Activated CD4-positive, alpha-beta memory T cell treated with anti-CD3 and anti-CD28 coated beads, Interleukin-2, amount 10 ng/mL, durations not matched to agents 7 days and 5 days (primary cell): ENCODE measurements around the gene RNU6-9. TPM values are rescaled to one million over a fixed set of nuclear protein-coding genes. Genes with fewer than 3 reads are reported as not detected.

Experiments
- CTCF ChIA-PET: fragments of 350-600 bp; sonication (Branson Sonifier 250); formaldehyde crosslinking; loops from one replicate; lab custom pipeline; 2021; ENCODE audit warnings: antibody characterized with exemption, inconsistent platforms; lab: Charles Lee
- POLR2A ChIA-PET: fragments of 350-600 bp; sonication (Branson Sonifier 250); formaldehyde crosslinking; loops from one replicate; lab custom pipeline; 2021; ENCODE audit warnings: antibody characterized with exemption; lab: Charles Lee
- DNase-seq: peaks from one replicate; pipeline ENCODE4 v3.0.0-alpha.2; 2020
- H3K27ac Mint-ChIP-seq: one replicate; pipeline ENCODE4 v1.8.0; 2021; ENCODE audit warnings: mild to moderate bottlenecking, mixed read lengths
- H3K27me3 Mint-ChIP-seq: one replicate; pipeline ENCODE4 v1.8.0; 2021; ENCODE audit warnings: mixed read lengths
- H3K36me3 Mint-ChIP-seq: one replicate; pipeline ENCODE4 v1.8.0; 2021; ENCODE audit warnings: low read depth, mixed read lengths
- H3K4me1 Mint-ChIP-seq: one replicate; pipeline ENCODE4 v1.8.0; 2021; ENCODE audit warnings: mixed read lengths
- H3K4me3 Mint-ChIP-seq: one replicate; pipeline ENCODE4 v1.8.0; 2021; ENCODE audit warnings: mild to moderate bottlenecking, mixed read lengths
- H3K9me3 Mint-ChIP-seq: one replicate; pipeline ENCODE4 v1.8.0; 2021; ENCODE audit warnings: mixed read lengths
- total RNA-seq, 2 experiments: library from RNA; stranded (reverse); gene quantifications; one replicate each; pipeline ENCODE4 v1.2.3, GENCODE V29; 2021

Gene RNU6-9
- total RNA-seq, 2 experiments from 2014 or later, result not detected

- ChIA-PET POLR2A (interaction anchor here (0.6 kb wide), 1 partner anchor 26 kb away, joined by 4 read pairs; the partner anchor contains the start of genes MED16 and RNU6-9), CTCF (no interaction called here)
- H3K4me1 Mint-ChIP-seq, result peaks cover 24% of the 10 kb centered on the region
- no peaks in the 10 kb centered on the region for H3K9me3 Mint-ChIP-seq
- no peaks in the 10 kb centered on the region for H3K27me3 Mint-ChIP-seq
- H3K36me3 Mint-ChIP-seq, result peaks cover 21% of the 10 kb centered on the region
- no peak overlapping the region for H3K27ac Mint-ChIP-seq
- DNase-seq, result no peak
- no peak overlapping the region for H3K4me3 Mint-ChIP-seq
These were observed 25.9 kb upstream of the RNU6-9 start for GRCh38 chr19:867301-867793.

GRCh38 chr19:867855-868457 lies 25.3 kb upstream of the RNU6-9 start:
- no peak for DNase-seq
- peaks cover 22% of the 10 kb centered on the region for H3K4me1 Mint-ChIP-seq
- peaks cover 23% of the 10 kb centered on the region for H3K36me3 Mint-ChIP-seq
- POLR2A ChIA-PET, result no interaction called here
- no peak overlapping the region for H3K4me3 Mint-ChIP-seq
- H3K9me3 Mint-ChIP-seq, result no peaks in the 10 kb centered on the region
- H3K27ac Mint-ChIP-seq, result no peak overlapping the region
- H3K27me3 Mint-ChIP-seq, result no peaks in the 10 kb centered on the region
- CTCF ChIA-PET, result no interaction called here

GRCh38 chr19:868458-869244 lies 24.6 kb upstream of the RNU6-9 start:
- Mint-ChIP-seq H3K4me3 (no peak overlapping the region), H3K36me3 (peaks cover 23% of the 10 kb centered on the region), H3K27ac (no peak overlapping the region), H3K4me1 (peaks cover 16% of the 10 kb centered on the region), H3K9me3 (no peaks in the 10 kb centered on the region), H3K27me3 (no peaks in the 10 kb centered on the region)
- POLR2A ChIA-PET, result no interaction called here
- CTCF ChIA-PET, result no interaction called here
- no peak for DNase-seq

- no peak for DNase-seq
- ChIA-PET CTCF (no interaction called here), POLR2A (no interaction called here)
- Mint-ChIP-seq H3K27me3 (no peaks in the 10 kb centered on the region), H3K27ac (no peak overlapping the region), H3K4me1 (peaks cover 13% of the 10 kb centered on the region), H3K9me3 (no peaks in the 10 kb centered on the region), H3K4me3 (no peak overlapping the region), H3K36me3 (peaks cover 23% of the 10 kb centered on the region)
These were observed 23.8 kb upstream of the RNU6-9 start for GRCh38 chr19:869245-870177.

GRCh38 chr19:870314-870713 lies 23.0 kb upstream of the RNU6-9 start:
- Mint-ChIP-seq H3K27me3 (no peaks in the 10 kb centered on the region), H3K4me3 (no peak overlapping the region), H3K9me3 (no peaks in the 10 kb centered on the region), H3K27ac (peak overlapping the region; percentile 6), H3K4me1 (peaks cover 13% of the 10 kb centered on the region), H3K36me3 (peaks cover 23% of the 10 kb centered on the region)
- POLR2A ChIA-PET, result no interaction called here
- CTCF ChIA-PET, result no interaction called here
- no peak for DNase-seq

GRCh38 chr19:870963-871401 lies 22.3 kb upstream of the RNU6-9 start:
- Mint-ChIP-seq H3K4me1 (peaks cover 11% of the 10 kb centered on the region), H3K36me3 (peaks cover 23% of the 10 kb centered on the region), H3K4me3 (no peak overlapping the region), H3K9me3 (no peaks in the 10 kb centered on the region), H3K27me3 (no peaks in the 10 kb centered on the region), H3K27ac (no peak overlapping the region)
- DNase-seq, result no peak
- ChIA-PET CTCF (no interaction called here), POLR2A (no interaction called here)

GRCh38 chr19:871446-872265 lies 21.6 kb upstream of the RNU6-9 start:
- ChIA-PET POLR2A (interaction anchor here (0.8 to 2.6 kb wide), 7 partner anchors 8 to 403 kb away, joined by 3 to 16 read pairs (median 4); partner anchors contain the start of genes CIRBP, FAM174C, MED16 and RNU6-9), CTCF (interaction anchor here (0.6 to 1.1 kb wide), 2 partner anchors 8 to 125 kb away, joined by 3 to 8 read pairs; no protein-coding TSS in a partner anchor)
- H3K36me3 Mint-ChIP-seq, result peaks cover 23% of the 10 kb centered on the region
- H3K4me1 Mint-ChIP-seq, result peaks cover 11% of the 10 kb centered on the region
- no peak for DNase-seq
- H3K27ac Mint-ChIP-seq, result peak overlapping the region; percentile 89
- H3K27me3 Mint-ChIP-seq, result no peaks in the 10 kb centered on the region
- H3K9me3 Mint-ChIP-seq, result no peaks in the 10 kb centered on the region
- H3K4me3 Mint-ChIP-seq, result peak overlapping the region; percentile 71

GRCh38 chr19:872266-872951 lies 20.9 kb upstream of the RNU6-9 start:
- H3K4me3 Mint-ChIP-seq, result peak overlapping the region; percentile 71
- DNase-seq, result peak; percentile 91
- no peaks in the 10 kb centered on the region for H3K27me3 Mint-ChIP-seq
- peak overlapping the region; percentile 89 for H3K27ac Mint-ChIP-seq
- CTCF ChIA-PET, result interaction anchor here (0.6 to 1.1 kb wide), 3 partner anchors 8 to 126 kb away, joined by 3 to 8 read pairs (median 3); partner anchors contain the start of gene WDR18
- H3K9me3 Mint-ChIP-seq, result no peaks in the 10 kb centered on the region
- H3K4me1 Mint-ChIP-seq, result peaks cover 11% of the 10 kb centered on the region
- POLR2A ChIA-PET, result interaction anchor here (0.8 to 2.6 kb wide), 8 partner anchors 21 to 403 kb away, joined by 3 to 16 read pairs (median 3); partner anchors contain the start of genes CIRBP, FAM174C, MED16 and PTBP1
- peaks cover 21% of the 10 kb centered on the region for H3K36me3 Mint-ChIP-seq

- ChIA-PET POLR2A (interaction anchor here (0.8 to 2.6 kb wide), 6 partner anchors 9 to 396 kb away, joined by 3 to 16 read pairs (median 4); partner anchors contain the start of genes CIRBP, MED16, PTBP1 and RNU6-9), CTCF (interaction anchor here (0.7 to 1.1 kb wide), 2 partner anchors 9 to 111 kb away, joined by 3 to 8 read pairs; partner anchors contain the start of gene WDR18)
- peak; percentile 86 for DNase-seq
- Mint-ChIP-seq H3K36me3 (peaks cover 16% of the 10 kb centered on the region), H3K9me3 (no peaks in the 10 kb centered on the region), H3K4me3 (peak overlapping the region; percentile 30), H3K4me1 (peaks cover 11% of the 10 kb centered on the region), H3K27me3 (no peaks in the 10 kb centered on the region), H3K27ac (peak overlapping the region; percentile 65)
These were observed 20.2 kb upstream of the RNU6-9 start for GRCh38 chr19:873084-873483.

- CTCF ChIA-PET, result interaction anchor here (1.0 kb wide), 1 partner anchor 34 kb away, joined by 3 read pairs; no protein-coding TSS in a partner anchor
- peaks cover 15% of the 10 kb centered on the region for H3K36me3 Mint-ChIP-seq
- H3K27ac Mint-ChIP-seq, result no peak overlapping the region
- no peak overlapping the region for H3K4me3 Mint-ChIP-seq
- POLR2A ChIA-PET, result interaction anchor here (1.0 to 2.6 kb wide), 2 partner anchors 9 to 35 kb away, joined by 3 to 16 read pairs; no protein-coding TSS in a partner anchor
- H3K9me3 Mint-ChIP-seq, result no peaks in the 10 kb centered on the region
- peaks cover 11% of the 10 kb centered on the region for H3K4me1 Mint-ChIP-seq
- no peaks in the 10 kb centered on the region for H3K27me3 Mint-ChIP-seq
- DNase-seq, result no peak
These were observed 19.7 kb upstream of the RNU6-9 start for GRCh38 chr19:873561-874041.
